H9 (cell line): ENCODE measurements around the gene AQP7. TPM values are rescaled to one million over a fixed set of nuclear protein-coding genes. Genes with fewer than 3 reads are reported as not detected.
A peak's percentile ranks its signal among the peaks of the same experiment; 100 is the strongest.

Experiments used
- DNase-seq: peaks from one replicate; pipeline ENCODE4 v3.0.0-alpha.2; 2017
- H2AFZ ChIP-seq: one replicate; pipeline ENCODE4 v1.6.1; 2013; ENCODE audit warnings: mild to moderate bottlenecking, low read length, control low read depth, moderate library complexity
- H2AK5ac ChIP-seq: 2 replicates; pipeline ENCODE4 v1.6.1; 2013; ENCODE audit warnings: low read length, control low read depth, mixed read lengths; ENCODE audit not compliant: insufficient read length
- H2BK120ac ChIP-seq: one replicate; pipeline ENCODE4 v1.6.1; 2013; ENCODE audit warnings: low read depth, mild to moderate bottlenecking, low read length, control low read depth, inconsistent platforms; ENCODE audit not compliant: poor library complexity, severe bottlenecking
- H2BK12ac ChIP-seq: 2 replicates; pipeline ENCODE4 v1.6.1; 2013; ENCODE audit warnings: low read length, control low read depth, mixed read lengths, low read depth; ENCODE audit not compliant: insufficient read length
- H2BK15ac ChIP-seq: 2 replicates; pipeline ENCODE4 v1.6.1; 2013; ENCODE audit warnings: low read depth, low read length, control low read depth
- H2BK20ac ChIP-seq: one replicate; pipeline ENCODE4 v1.6.1; 2013; ENCODE audit warnings: low read depth, mild to moderate bottlenecking, low read length, control low read depth, inconsistent platforms; ENCODE audit not compliant: poor library complexity, severe bottlenecking
- H2BK5ac ChIP-seq: 2 replicates; pipeline ENCODE4 v1.6.1; 2013; ENCODE audit warnings: low read length, control low read depth, mixed read lengths; ENCODE audit not compliant: insufficient read length
- H3K14ac ChIP-seq: 2 replicates; pipeline ENCODE4 v1.6.1; 2013; ENCODE audit warnings: low read length, control low read depth; ENCODE audit not compliant: insufficient read depth
- H3K18ac ChIP-seq: 2 replicates; pipeline ENCODE4 v1.6.1; 2013; ENCODE audit warnings: low read depth, mild to moderate bottlenecking, mixed read lengths, low read length, control low read depth; ENCODE audit not compliant: insufficient read length
- H3K23ac ChIP-seq: 2 replicates; pipeline ENCODE4 v1.6.1; 2013; ENCODE audit warnings: low read length, control low read depth, mixed read lengths, low read depth; ENCODE audit not compliant: insufficient read length
- H3K23me2 ChIP-seq: 2 replicates; pipeline ENCODE4 v1.6.1; 2013; ENCODE audit warnings: low read depth, mild to moderate bottlenecking, mixed read lengths, low read length, control low read depth; ENCODE audit not compliant: insufficient read length, poor library complexity, severe bottlenecking
- H3K27ac ChIP-seq: 2 replicates; pipeline ENCODE4 v1.5.1; 2013; ENCODE audit warnings: low read length, control low read depth, mixed read lengths, low read depth; ENCODE audit not compliant: insufficient read length
- H3K27me3 ChIP-seq: 2 replicates; pipeline ENCODE4 v1.6.1; 2013; ENCODE audit warnings: low read length, control low read depth, inconsistent platforms; ENCODE audit not compliant: insufficient read depth
- H3K4ac ChIP-seq: 2 replicates; pipeline ENCODE4 v1.6.1; 2013; ENCODE audit warnings: low read depth, mild to moderate bottlenecking, control low read depth, inconsistent platforms, low read length, moderate library complexity
- H3K4me1 ChIP-seq: 2 replicates; pipeline ENCODE4 v1.6.1; 2013; ENCODE audit warnings: low read length, control low read depth, inconsistent platforms; ENCODE audit not compliant: insufficient read depth
- H3K4me2 ChIP-seq: 2 replicates; pipeline ENCODE4 v1.6.1; 2013; ENCODE audit warnings: low read length, control low read depth, mixed read lengths; ENCODE audit not compliant: insufficient read length, insufficient read depth
- H3K56ac ChIP-seq: 2 replicates; pipeline ENCODE4 v1.6.1; 2013; ENCODE audit warnings: low read depth, mild to moderate bottlenecking, mixed read lengths, low read length, control low read depth; ENCODE audit not compliant: insufficient read length
- H3K79me1 ChIP-seq: 2 replicates; pipeline ENCODE4 v1.6.1; 2013; ENCODE audit warnings: low read depth, mild to moderate bottlenecking, moderate library complexity, low read length, control low read depth, inconsistent platforms; ENCODE audit not compliant: insufficient read depth, poor library complexity, severe bottlenecking
- H3K79me2 ChIP-seq: 2 replicates; pipeline ENCODE4 v1.6.1; 2013; ENCODE audit warnings: low read length, control low read depth, inconsistent platforms; ENCODE audit not compliant: insufficient read depth
- H3K9ac ChIP-seq: 2 replicates; pipeline ENCODE4 v1.6.1; 2013; ENCODE audit warnings: low read length, control low read depth, mixed read lengths; ENCODE audit not compliant: insufficient read length; ENCODE audit errors: extremely low read depth
- H3K9me3 ChIP-seq: one replicate; pipeline ENCODE4 v1.6.1; 2013; ENCODE audit warnings: low read depth, low read length, inconsistent platforms; ENCODE audit not compliant: control insufficient read depth
- H3T11ph ChIP-seq: one replicate; pipeline ENCODE4 v1.6.1; 2013; ENCODE audit warnings: mild to moderate bottlenecking, low read length, control low read depth, inconsistent platforms
- H4K20me1 ChIP-seq: one replicate; pipeline ENCODE4 v1.6.1; 2013; ENCODE audit not compliant: control insufficient read depth, insufficient read length, insufficient read depth
- H4K5ac ChIP-seq: 2 replicates; pipeline ENCODE4 v1.6.1; 2013; ENCODE audit warnings: low read depth, mild to moderate bottlenecking, mixed read lengths, low read length, control low read depth; ENCODE audit not compliant: insufficient read length
- H4K8ac ChIP-seq: replicated peaks from 2 replicates; pipeline ENCODE4 v1.6.1; 2013; ENCODE audit warnings: low read length, control low read depth, mixed read lengths, low read depth; ENCODE audit not compliant: insufficient read length
- H4K91ac ChIP-seq: 2 replicates; pipeline ENCODE4 v1.6.1; 2013; ENCODE audit warnings: low read depth, mild to moderate bottlenecking, moderate library complexity, mixed read lengths, low read length, control low read depth; ENCODE audit not compliant: insufficient read length
- H3K27ac Mint-ChIP-seq, 3 experiments: 2 replicates in 2 of 3; 3 replicates in 1 of 3; pipeline ENCODE4 v1.8.0; 2020 to 2021; ENCODE audit warnings: mixed read lengths in 3 of 3, mild to moderate bottlenecking in 1 of 3, moderate library complexity in 1 of 3
- H3K27me3 Mint-ChIP-seq: 2 replicates; pipeline ENCODE4 v1.8.0; 2021; ENCODE audit warnings: low read depth, mild to moderate bottlenecking, moderate library complexity, mixed read lengths
- H3K36me3 Mint-ChIP-seq, 3 experiments: 2 replicates in 2 of 3; 3 replicates in 1 of 3; pipeline ENCODE4 v1.8.0; 2020 to 2021; ENCODE audit warnings: low read depth in 3 of 3, mixed read lengths in 3 of 3; ENCODE audit not compliant: insufficient read depth in 1 of 3
- H3K4me1 Mint-ChIP-seq, 2 experiments: 2 replicates each; pipeline ENCODE4 v1.8.0; 2020; ENCODE audit warnings: mixed read lengths in 2 of 2
- H3K4me3 Mint-ChIP-seq, 2 experiments: 2 replicates in 1 of 2; 3 replicates in 1 of 2; pipeline ENCODE4 v1.8.0; 2020 to 2021; ENCODE audit warnings: mild to moderate bottlenecking in 2 of 2, mixed read lengths in 2 of 2, moderate library complexity in 1 of 2
- H3K9me3 Mint-ChIP-seq, 2 experiments: 2 replicates in 1 of 2; 3 replicates in 1 of 2; pipeline ENCODE4 v1.8.0; 2020; ENCODE audit warnings: mild to moderate bottlenecking in 2 of 2, mixed read lengths in 2 of 2, moderate library complexity in 1 of 2
- WGBS: extraction: QIAGEN DNeasy Blood & Tissue Kit; methylation state at CpG from one replicate; pipeline ENCODE4 v1.1.7; 2013; ENCODE audit warnings: missing lambda C conversion rate, low lambda C conversion rate, mixed read lengths; ENCODE audit not compliant: insufficient read length; ENCODE audit errors: extremely low coverage; 5-methylcytosine and 5-hydroxymethylcytosine counted together
- total RNA-seq: library from RNA; stranded (reverse); gene quantifications from 2 replicates; pipeline ENCODE4 v1.2.1, GENCODE V29; 2021
- TF ChIP-seq, protein P1 (sequence below): fragments of 200-600 bp; sonication (generic); conservative IDR thresholded peaks from 3 replicates; pipeline ENCODE4 v1.8.0; 2021; ENCODE audit warnings: antibody characterized with exemption, mild to moderate bottlenecking

The AQP7 gene
- total RNA-seq, 1 experiment from 2014 or later: not detected

DNA sequence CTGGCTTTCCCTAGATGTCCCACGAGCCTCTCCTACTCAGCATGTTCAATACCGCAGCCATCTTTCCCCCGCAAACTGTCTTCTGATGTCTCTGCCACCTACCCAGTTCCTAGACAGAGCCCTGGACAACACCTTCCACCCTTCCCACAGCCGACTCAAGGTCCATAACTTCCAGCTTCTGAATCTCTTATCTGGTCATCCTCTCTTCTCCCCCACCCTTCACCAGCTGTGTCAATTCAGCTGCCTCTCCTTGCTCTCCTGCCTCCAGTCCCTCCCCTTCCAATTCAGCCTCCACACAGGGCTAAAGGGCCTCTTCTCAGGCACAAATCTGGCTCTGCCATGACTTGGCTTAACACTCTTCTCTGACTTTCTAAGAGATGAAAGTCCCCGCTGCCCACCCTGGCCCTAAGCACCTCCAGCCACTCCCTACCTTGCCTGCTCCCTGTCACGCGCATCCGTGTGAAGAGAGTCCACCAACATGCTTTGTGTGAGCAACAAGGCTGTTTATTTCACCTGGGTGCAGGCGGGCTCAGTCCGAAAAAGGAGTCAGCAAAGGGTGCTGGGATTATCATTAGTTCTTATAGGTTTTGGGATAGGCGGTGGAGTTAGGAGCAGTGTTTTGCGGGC lies 25.2 kb downstream of the AQP7 start:
- Histone ChIP-seq H3K27ac (no peak overlapping the region), H3K4me2 (no peak overlapping the region), H3K9ac (no peak overlapping the region), H3K4me1 (peaks cover 4% of the 10 kb centered on the region; the same call in 1 of the 2 replicates), H3K4ac (no peak overlapping the region), H3K27me3 (no peaks in the 10 kb centered on the region), H3K79me1 (no peaks in the 10 kb centered on the region), H2BK12ac (no peak overlapping the region), H3K9me3 (no peaks in the 10 kb centered on the region), H3K79me2 (no peaks in the 10 kb centered on the region), H2BK15ac (no peak overlapping the region), H2BK20ac (no peak overlapping the region), H4K8ac (no peak overlapping the region), H2BK5ac (no peak overlapping the region), H3K18ac (no peak overlapping the region), H2AFZ (no peak overlapping the region), H3K14ac (no peak overlapping the region), H3T11ph (no peak overlapping the region), H3K56ac (no peak overlapping the region), H4K5ac (no peak overlapping the region), H3K23ac (no peak overlapping the region), H4K20me1 (no peaks in the 10 kb centered on the region), H2AK5ac (no peak overlapping the region), H3K23me2 (no peaks in the 10 kb centered on the region), H4K91ac (no peak overlapping the region), H2BK120ac (no peak overlapping the region)
- DNase-seq: no peak
- H3K36me3 Mint-ChIP-seq: no peaks in the 10 kb centered on the region
- TF ChIP-seq, protein P1, sequence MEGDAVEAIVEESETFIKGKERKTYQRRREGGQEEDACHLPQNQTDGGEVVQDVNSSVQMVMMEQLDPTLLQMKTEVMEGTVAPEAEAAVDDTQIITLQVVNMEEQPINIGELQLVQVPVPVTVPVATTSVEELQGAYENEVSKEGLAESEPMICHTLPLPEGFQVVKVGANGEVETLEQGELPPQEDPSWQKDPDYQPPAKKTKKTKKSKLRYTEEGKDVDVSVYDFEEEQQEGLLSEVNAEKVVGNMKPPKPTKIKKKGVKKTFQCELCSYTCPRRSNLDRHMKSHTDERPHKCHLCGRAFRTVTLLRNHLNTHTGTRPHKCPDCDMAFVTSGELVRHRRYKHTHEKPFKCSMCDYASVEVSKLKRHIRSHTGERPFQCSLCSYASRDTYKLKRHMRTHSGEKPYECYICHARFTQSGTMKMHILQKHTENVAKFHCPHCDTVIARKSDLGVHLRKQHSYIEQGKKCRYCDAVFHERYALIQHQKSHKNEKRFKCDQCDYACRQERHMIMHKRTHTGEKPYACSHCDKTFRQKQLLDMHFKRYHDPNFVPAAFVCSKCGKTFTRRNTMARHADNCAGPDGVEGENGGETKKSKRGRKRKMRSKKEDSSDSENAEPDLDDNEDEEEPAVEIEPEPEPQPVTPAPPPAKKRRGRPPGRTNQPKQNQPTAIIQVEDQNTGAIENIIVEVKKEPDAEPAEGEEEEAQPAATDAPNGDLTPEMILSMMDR: no peak
- WGBS: no CpG with 5 or more reads among the region's 12 CpGs
- H3K27me3 Mint-ChIP-seq: no peaks in the 10 kb centered on the region; the same call in 1 of the 2 replicates
- H3K9me3 Mint-ChIP-seq: no peaks in the 10 kb centered on the region
- peaks cover 36 to 46% of the 10 kb centered on the region in 2 experiments for H3K4me1 Mint-ChIP-seq
- H3K27ac Mint-ChIP-seq: peak overlapping the region; percentile 49 to 82 (median 62); a peak in 3 of 7 replicates
- no peak overlapping the region for H3K4me3 Mint-ChIP-seq
